ENCODE data around the gene CCT7.

GRCh38 chr2:73297151-73297559 is 63.0 kb downstream of the CCT7 start:
- TF ChIP-seq CTCF (IDR thresholded peaks at IDR 0.05) (no peak), CHD4 (IDR thresholded peaks at IDR 0.05; ENCODE audit: borderline replicate concordance) (no peak)
